HEK293 (cell line): ENCODE results near the gene CHRM4.

ENCODE experiments used
- CTCF ChIA-PET: fragments of 350-600 bp; formaldehyde crosslinking; extraction: SDS; loops from one replicate; lab custom pipeline; 2021; ENCODE audit warnings: antibody characterized with exemption; lab: Yijun Ruan, JAX
- POLR2A ChIA-PET: fragments of 300-600 bp; formaldehyde crosslinking; extraction: SDS; loops from one replicate; lab custom pipeline; 2020; ENCODE audit warnings: antibody characterized with exemption, inconsistent platforms; lab: Yijun Ruan, JAX
- H3K27ac ChIP-seq: fragments of 200-500 bp; sonication (Bioruptor generic); 2 replicates; pipeline ENCODE4 v1.5.1; 2014; ENCODE audit warnings: low read depth, low read length, control low read depth, inconsistent platforms; ENCODE audit errors: extremely low read depth
- H3K36me3 ChIP-seq, 2 experiments: fragments of 200-500 bp in 1 of 2; sonication (Bioruptor generic) in 1 of 2; 1 replicate in 1 of 2; 2 replicates in 1 of 2; pipeline ENCODE4 v1.5.1; 2014 to 2017; ENCODE audit warnings: inconsistent platforms in 2 of 2, low read length in 2 of 2; ENCODE audit not compliant: control insufficient read depth in 2 of 2, insufficient read depth in 1 of 2
- H3K4me1 ChIP-seq: fragments of 200-500 bp; sonication (Bioruptor generic); 2 replicates; pipeline ENCODE4 v1.5.1; 2014; ENCODE audit warnings: mild to moderate bottlenecking, low read length, inconsistent platforms; ENCODE audit not compliant: control insufficient read depth, insufficient read depth
- H3K4me3 ChIP-seq: 2 replicates; pipeline ENCODE4 v1.5.1; 2011; ENCODE audit warnings: low read depth, mild to moderate bottlenecking, control low read depth, low read length, moderate library complexity
- H3K9me3 ChIP-seq: fragments of 200-500 bp; sonication (Bioruptor generic); 2 replicates; pipeline ENCODE4 v1.5.1; 2014; ENCODE audit warnings: low read depth, low read length, inconsistent platforms; ENCODE audit not compliant: control insufficient read depth, insufficient read depth
- MEIS1 ChIP-seq: sonication (generic); formaldehyde crosslinking; IDR thresholded peaks from 2 replicates; pipeline ENCODE4 v1.8.1; 2022; ENCODE audit warnings: missing genetic modification reagents, mild to moderate bottlenecking, borderline replicate concordance
- REPIN1 ChIP-seq: fragments of 450-650 bp; formaldehyde crosslinking; IDR thresholded peaks from 2 replicates; pipeline ENCODE4 v1.5.1; 2017; ENCODE audit warnings: missing biosample characterization, missing genetic modification characterization, low read depth
- SCRT2 ChIP-seq: fragments of 450-650 bp; formaldehyde crosslinking; IDR thresholded peaks from 2 replicates; pipeline ENCODE4 v1.5.1; 2016; ENCODE audit warnings: missing biosample characterization, missing genetic modification characterization
- SETDB1 ChIP-seq: IDR thresholded peaks from one replicate; pipeline ENCODE4 v1.6.1; 2017; ENCODE audit warnings: mild to moderate bottlenecking, low read length, moderate library complexity, mixed read lengths; ENCODE audit not compliant: insufficient read length
- ZNF112 ChIP-seq: fragments of 450-650 bp; formaldehyde crosslinking; IDR thresholded peaks from 2 replicates; pipeline ENCODE4 v1.5.0; 2017; ENCODE audit warnings: missing biosample characterization, missing genetic modification characterization
- ZNF169 ChIP-seq: fragments of 450-650 bp; formaldehyde crosslinking; IDR thresholded peaks from 2 replicates; pipeline ENCODE4 v1.5.1; 2016; ENCODE audit warnings: missing biosample characterization, missing genetic modification characterization
- ZNF175 ChIP-seq: fragments of 450-650 bp; formaldehyde crosslinking; IDR thresholded peaks from 2 replicates; pipeline ENCODE4 v1.5.1; 2016; ENCODE audit warnings: missing biosample characterization, missing genetic modification characterization
- ZNF23 ChIP-seq: fragments of 450-650 bp; formaldehyde crosslinking; IDR thresholded peaks from 2 replicates; pipeline ENCODE4 v1.5.1; 2016; ENCODE audit warnings: missing biosample characterization, missing genetic modification characterization, borderline replicate concordance
- ZNF350 ChIP-seq: fragments of 450-650 bp; formaldehyde crosslinking; IDR thresholded peaks from 2 replicates; pipeline ENCODE4 v1.5.0; 2017; ENCODE audit warnings: missing biosample characterization, mild to moderate bottlenecking, missing genetic modification characterization
- ZNF354C ChIP-seq: fragments of 450-650 bp; formaldehyde crosslinking; IDR thresholded peaks from 2 replicates; pipeline ENCODE4 v1.5.1; 2016; ENCODE audit warnings: missing biosample characterization, missing genetic modification characterization, low read depth, borderline replicate concordance
- ZNF404 ChIP-seq: fragments of 450-650 bp; formaldehyde crosslinking; IDR thresholded peaks from 2 replicates; pipeline ENCODE4 v1.5.1; 2017; ENCODE audit warnings: missing biosample characterization, missing genetic modification characterization
- ZNF544 ChIP-seq: fragments of 450-650 bp; formaldehyde crosslinking; IDR thresholded peaks from 2 replicates; pipeline ENCODE4 v1.5.0; 2017; ENCODE audit warnings: missing biosample characterization, missing genetic modification characterization
- ZNF548 ChIP-seq: fragments of 450-650 bp; formaldehyde crosslinking; IDR thresholded peaks from 2 replicates; pipeline ENCODE4 v1.5.1; 2016; ENCODE audit warnings: missing biosample characterization, missing genetic modification characterization
- ZNF549 ChIP-seq: fragments of 450-650 bp; IDR thresholded peaks from 2 replicates; pipeline ENCODE4 v1.5.1; 2018; ENCODE audit warnings: missing biosample characterization, missing genetic modification characterization, mild to moderate bottlenecking, inconsistent platforms, moderate library complexity
- ZNF571 ChIP-seq: fragments of 450-650 bp; formaldehyde crosslinking; IDR thresholded peaks from 2 replicates; pipeline ENCODE4 v1.5.0; 2017; ENCODE audit warnings: missing biosample characterization, missing genetic modification characterization
- ZNF596 ChIP-seq: fragments of 450-650 bp; IDR thresholded peaks from 2 replicates; pipeline ENCODE4 v1.5.0; 2018; ENCODE audit warnings: missing biosample characterization, mild to moderate bottlenecking, missing genetic modification characterization, moderate library complexity
- ZNF624 ChIP-seq: fragments of 450-650 bp; formaldehyde crosslinking; IDR thresholded peaks from 2 replicates; pipeline ENCODE4 v1.5.1; 2017; ENCODE audit warnings: missing biosample characterization, missing genetic modification characterization
- ZNF664 ChIP-seq: fragments of 450-650 bp; formaldehyde crosslinking; IDR thresholded peaks from 2 replicates; pipeline ENCODE4 v1.5.1; 2016; ENCODE audit warnings: missing biosample characterization, missing genetic modification characterization
- ZNF830 ChIP-seq: fragments of 450-650 bp; IDR thresholded peaks from 2 replicates; pipeline ENCODE4 v1.5.0; 2018; ENCODE audit warnings: missing biosample characterization, missing genetic modification characterization, low read depth, mild to moderate bottlenecking, moderate library complexity
- ZSCAN23 ChIP-seq: fragments of 450-650 bp; formaldehyde crosslinking; IDR thresholded peaks from 2 replicates; pipeline ENCODE4 v1.5.1; 2016; ENCODE audit warnings: missing biosample characterization, missing genetic modification characterization
- TF ChIP-seq, protein P1 (sequence below): fragments of 450-650 bp; formaldehyde crosslinking; IDR thresholded peaks from 2 replicates; pipeline ENCODE4 v1.5.1; 2017; ENCODE audit warnings: missing biosample characterization, missing genetic modification characterization
- TF ChIP-seq, protein P2 (sequence below): fragments of 450-650 bp; formaldehyde crosslinking; IDR thresholded peaks from 2 replicates; pipeline ENCODE4; 2016; ENCODE audit warnings: missing biosample characterization, missing genetic modification characterization
- TF ChIP-seq, protein P3 (sequence below): fragments of 450-650 bp; formaldehyde crosslinking; IDR thresholded peaks from 2 replicates; pipeline ENCODE4 v1.5.1; 2017; ENCODE audit warnings: missing biosample characterization, mild to moderate bottlenecking, missing genetic modification characterization, moderate library complexity

The CHRM4 gene

DNA sequence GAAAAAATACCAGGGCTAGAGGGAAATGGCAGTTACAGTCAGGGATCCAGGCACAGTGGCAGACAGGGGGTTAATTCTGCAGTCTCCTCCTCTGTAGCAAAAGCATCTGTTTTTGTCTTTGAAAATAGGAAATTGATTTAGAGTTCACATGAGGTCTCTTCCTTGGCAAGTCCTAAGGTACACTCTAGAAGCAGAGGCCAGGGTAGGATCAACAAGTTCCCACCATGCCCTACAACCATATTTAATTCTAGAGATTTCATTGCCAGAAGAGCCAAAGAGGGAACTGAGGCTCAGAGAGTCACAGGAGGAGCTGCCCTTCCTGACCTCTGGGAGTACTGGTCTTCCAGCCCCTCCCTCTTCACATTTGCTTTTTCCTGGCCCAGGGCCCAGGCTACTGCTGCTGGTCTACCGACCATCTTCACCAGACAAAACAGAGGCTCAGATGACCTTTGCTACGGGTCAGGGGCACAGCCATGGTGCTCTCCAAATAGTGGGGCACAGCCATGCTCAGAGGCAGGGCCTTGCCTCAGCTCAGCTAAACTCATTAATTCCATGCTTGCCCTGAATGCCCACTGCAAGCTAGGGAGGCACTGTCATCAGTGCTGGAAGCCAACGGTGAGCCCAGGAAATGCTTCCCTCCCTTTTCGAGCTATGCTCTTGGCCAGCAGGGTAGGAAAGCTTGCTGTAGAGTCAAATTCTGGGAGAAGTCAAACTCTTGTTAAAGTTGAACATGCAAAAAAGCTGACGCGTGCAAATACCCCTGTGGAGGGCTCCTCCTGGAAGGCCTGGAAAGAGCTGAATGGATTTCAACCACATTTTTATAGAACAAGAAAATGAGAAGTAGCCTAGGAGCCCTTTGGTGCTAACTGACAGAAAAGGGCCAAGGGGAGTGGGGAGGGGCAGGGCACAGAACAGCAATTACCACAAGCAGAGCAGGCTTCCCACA, 11.7 kb upstream of the CHRM4 start:
- TF ChIP-seq MEIS1 (CRISPR knock-in tag) (no peak), SCRT2 (tag by site-specific recombination) (0 out of 2 replicates have a peak, but pooled peaks have one; percentile 14), ZNF571 (tag by site-specific recombination) (no peak), ZNF169 (tag by site-specific recombination) (no peak), ZNF596 (tag by site-specific recombination) (no peak), SETDB1 (no peak), ZSCAN23 (tag by site-specific recombination) (no peak)
- TF ChIP-seq, all 188 proteins: peak for 1
- Histone ChIP-seq H3K4me1 (no peaks in the 10 kb centered on the region), H3K9me3 (no peaks in the 10 kb centered on the region), H3K4me3 (no peak overlapping the region), H3K36me3 (peaks cover 0 to 50% of the 10 kb centered on the region in 2 experiments; a peak in 2 of 3 replicates), H3K27ac (no peak overlapping the region)
- ChIA-PET CTCF (interaction anchor here (0.7 to 1.8 kb wide), 3 partner anchors 11 to 489 kb away, joined by 3 to 6 read pairs (median 4); partner anchors contain the start of gene CHRM4), POLR2A (no interaction called here)

DNA sequence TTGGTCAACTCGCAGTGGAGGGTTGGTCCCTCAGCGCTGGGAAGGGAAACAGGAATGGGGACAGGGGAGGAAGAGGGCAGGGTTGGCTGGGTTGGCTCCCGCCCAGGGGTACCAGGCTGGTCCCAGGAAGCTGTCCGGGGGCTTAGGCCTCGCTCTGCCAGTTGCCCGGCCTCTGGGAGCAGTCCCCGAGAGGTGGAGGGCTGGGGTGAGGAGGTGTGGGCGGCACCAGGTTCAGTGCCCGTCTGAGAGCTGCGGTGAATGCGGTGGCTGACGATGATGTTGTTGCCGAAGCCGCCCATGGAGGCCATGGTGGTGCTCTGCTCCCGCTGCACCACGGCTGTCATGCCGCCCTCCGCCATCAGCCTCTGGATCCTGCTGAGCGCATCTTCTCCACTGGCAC, 6.0 kb upstream of the CHRM4 start:
- Histone ChIP-seq H3K27ac (no peak overlapping the region), H3K4me1 (no peaks in the 10 kb centered on the region), H3K9me3 (no peaks in the 10 kb centered on the region), H3K36me3 (peaks cover 0 to 38% of the 10 kb centered on the region in 2 experiments; a peak in 1 of 3 replicates), H3K4me3 (no peak overlapping the region)
- CTCF ChIA-PET: no interaction called here
- no peak for TF ChIP-seq ZNF354C (tag by site-specific recombination)
- TF ChIP-seq ZNF544 (tag by site-specific recombination): no peak
- TF ChIP-seq ZNF350: no peak
- TF ChIP-seq ZNF175 (tag by site-specific recombination): no peak
- TF ChIP-seq, protein P1, sequence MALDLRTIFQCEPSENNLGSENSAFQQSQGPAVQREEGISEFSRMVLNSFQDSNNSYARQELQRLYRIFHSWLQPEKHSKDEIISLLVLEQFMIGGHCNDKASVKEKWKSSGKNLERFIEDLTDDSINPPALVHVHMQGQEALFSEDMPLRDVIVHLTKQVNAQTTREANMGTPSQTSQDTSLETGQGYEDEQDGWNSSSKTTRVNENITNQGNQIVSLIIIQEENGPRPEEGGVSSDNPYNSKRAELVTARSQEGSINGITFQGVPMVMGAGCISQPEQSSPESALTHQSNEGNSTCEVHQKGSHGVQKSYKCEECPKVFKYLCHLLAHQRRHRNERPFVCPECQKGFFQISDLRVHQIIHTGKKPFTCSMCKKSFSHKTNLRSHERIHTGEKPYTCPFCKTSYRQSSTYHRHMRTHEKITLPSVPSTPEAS: no peak
- TF ChIP-seq ZNF404 (tag by site-specific recombination): no peak
- TF ChIP-seq ZNF664 (tag by site-specific recombination): no peak
- TF ChIP-seq ZNF549 (tag by site-specific recombination): no peak
- no peak for TF ChIP-seq REPIN1 (tag by site-specific recombination)
- TF ChIP-seq ZNF624: no peak
- TF ChIP-seq, protein P2, sequence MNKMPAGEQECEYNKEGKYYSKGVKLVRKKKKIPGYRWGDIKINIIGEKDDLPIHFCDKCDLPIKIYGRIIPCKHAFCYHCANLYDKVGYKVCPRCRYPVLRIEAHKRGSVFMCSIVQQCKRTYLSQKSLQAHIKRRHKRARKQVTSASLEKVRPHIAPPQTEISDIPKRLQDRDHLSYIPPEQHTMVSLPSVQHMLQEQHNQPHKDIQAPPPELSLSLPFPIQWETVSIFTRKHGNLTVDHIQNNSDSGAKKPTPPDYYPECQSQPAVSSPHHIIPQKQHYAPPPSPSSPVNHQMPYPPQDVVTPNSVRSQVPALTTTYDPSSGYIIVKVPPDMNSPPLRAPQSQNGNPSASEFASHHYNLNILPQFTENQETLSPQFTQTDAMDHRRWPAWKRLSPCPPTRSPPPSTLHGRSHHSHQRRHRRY: no peak
- no peak for TF ChIP-seq ZNF23 (tag by site-specific recombination)
- TF ChIP-seq ZNF548 (tag by site-specific recombination): no peak
- TF ChIP-seq ZNF112 (tag by site-specific recombination): no peak
- TF ChIP-seq ZNF830: no peak
- TF ChIP-seq, protein P3, sequence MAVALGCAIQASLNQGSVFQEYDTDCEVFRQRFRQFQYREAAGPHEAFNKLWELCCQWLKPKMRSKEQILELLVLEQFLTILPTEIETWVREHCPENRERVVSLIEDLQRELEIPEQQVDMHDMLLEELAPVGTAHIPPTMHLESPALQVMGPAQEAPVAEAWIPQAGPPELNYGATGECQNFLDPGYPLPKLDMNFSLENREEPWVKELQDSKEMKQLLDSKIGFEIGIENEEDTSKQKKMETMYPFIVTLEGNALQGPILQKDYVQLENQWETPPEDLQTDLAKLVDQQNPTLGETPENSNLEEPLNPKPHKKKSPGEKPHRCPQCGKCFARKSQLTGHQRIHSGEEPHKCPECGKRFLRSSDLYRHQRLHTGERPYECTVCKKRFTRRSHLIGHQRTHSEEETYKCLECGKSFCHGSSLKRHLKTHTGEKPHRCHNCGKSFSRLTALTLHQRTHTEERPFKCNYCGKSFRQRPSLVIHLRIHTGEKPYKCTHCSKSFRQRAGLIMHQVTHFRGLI (tag by site-specific recombination): no peak
- POLR2A ChIA-PET: no interaction called here
